ENCODE data around the gene CDC42BPB.

GRCh38 chr14:103014466-103015228 is 42.7 kb downstream of the CDC42BPB start:
- no peak for TF ChIP-seq POLR2A (IDR thresholded peaks at IDR 0.05)
- no peak for TF ChIP-seq CTCF (IDR thresholded peaks at IDR 0.05)
